Hepatocyte (in vitro differentiated cells): ENCODE results near the gene NKAIN1. TPM values are rescaled to one million over a fixed set of nuclear protein-coding genes. Genes with fewer than 3 reads are reported as not detected.
"Not testable (repeated sequence)": the region's sequence is repeated elsewhere in the genome, so short reads cannot be mapped to it uniquely, and the experiment has no call there.

Experiments used
- DNase-seq: peaks from one replicate; pipeline ENCODE4 v3.0.0-alpha.2; 2016; ENCODE audit warnings: low spot score
- H2AFZ ChIP-seq: fragments of 200-600 bp; sonication (generic); 2 replicates; pipeline ENCODE4 v1.6.0; 2016; ENCODE audit warnings: antibody characterized with exemption, mild to moderate bottlenecking
- H3K27ac ChIP-seq: fragments of 200-600 bp; sonication (generic); 2 replicates; pipeline ENCODE4 v1.5.1; 2016; ENCODE audit warnings: mild to moderate bottlenecking
- H3K27me3 ChIP-seq: fragments of 200-600 bp; sonication (generic); 2 replicates; pipeline ENCODE4 v1.6.1; 2016
- H3K36me3 ChIP-seq: fragments of 200-600 bp; sonication (generic); replicated peaks from 2 replicates; pipeline ENCODE4 v1.5.1; 2016; ENCODE audit warnings: low read depth; ENCODE audit not compliant: insufficient read depth
- H3K4me1 ChIP-seq: fragments of 200-600 bp; sonication (generic); 2 replicates; pipeline ENCODE4 v1.5.1; 2016; ENCODE audit warnings: mild to moderate bottlenecking, moderate library complexity; ENCODE audit not compliant: insufficient read depth
- H3K4me2 ChIP-seq: fragments of 200-600 bp; sonication (generic); 2 replicates; pipeline ENCODE4 v1.6.0; 2016
- H3K4me3 ChIP-seq: fragments of 200-600 bp; sonication (generic); 2 replicates; pipeline ENCODE4 v1.5.1; 2016; ENCODE audit warnings: mild to moderate bottlenecking
- H3K79me2 ChIP-seq: fragments of 200-600 bp; sonication (generic); 2 replicates; pipeline ENCODE4 v1.6.0; 2017; ENCODE audit warnings: mild to moderate bottlenecking
- H3K9me2 ChIP-seq: fragments of 200-600 bp; sonication (generic); replicated peaks from 2 replicates; pipeline ENCODE4 v1.6.0; 2017; ENCODE audit warnings: mild to moderate bottlenecking; ENCODE audit not compliant: insufficient read depth
- H3K9me3 ChIP-seq: fragments of 200-600 bp; sonication (generic); 2 replicates; pipeline ENCODE4 v1.5.1; 2016; ENCODE audit warnings: low read depth, mild to moderate bottlenecking
- H4K20me1 ChIP-seq: fragments of 200-600 bp; sonication (generic); 2 replicates; pipeline ENCODE4 v1.6.0; 2016; ENCODE audit warnings: mild to moderate bottlenecking; ENCODE audit not compliant: insufficient read depth, poor library complexity, severe bottlenecking
- CTCF ChIP-seq: fragments of 200-600 bp; sonication (generic); IDR thresholded peaks from 2 replicates; pipeline ENCODE4 v1.5.1; 2016; ENCODE audit warnings: antibody characterized with exemption, mild to moderate bottlenecking; ENCODE audit not compliant: poor library complexity
- EZH2 ChIP-seq: fragments of 200-600 bp; sonication (generic); IDR thresholded peaks from 2 replicates; pipeline ENCODE4 v1.6.1; 2016; ENCODE audit warnings: antibody characterized with exemption, mild to moderate bottlenecking, borderline replicate concordance
- EZH2phosphoT487 ChIP-seq: fragments of 200-600 bp; sonication (generic); IDR thresholded peaks from one replicate; pipeline ENCODE4 v1.6.1; 2018; ENCODE audit warnings: antibody characterized with exemption, mild to moderate bottlenecking, low read depth, moderate library complexity; ENCODE audit not compliant: unreplicated experiment, severe bottlenecking
- WGBS: methylation state at CpG from one replicate; pipeline ENCODE4 v1.1.6; 2016; ENCODE audit warnings: low lambda C conversion rate; ENCODE audit errors: missing lambda C conversion rate; 5-methylcytosine and 5-hydroxymethylcytosine counted together
- polyA plus RNA-seq: library from polyadenylated mRNA; unstranded; fragments of >200 nt; fragmentation: Nextera tagmentation; extraction: Ambion mirVana; gene quantifications from 2 replicates; pipeline ENCODE4 v1.2.1, GENCODE V29; 2016
- total RNA-seq: library from RNA; depleted of rRNA; stranded (reverse); fragments of >200 nt; gene quantifications from 2 replicates; pipeline ENCODE4 v1.2.3, GENCODE V29; 2014

Gene NKAIN1
- total and polyA plus RNA-seq, 2 experiments from 2014 or later: 1.8 to 2.2 TPM

GRCh38 chr1:31144442-31144841 is 95.2 kb downstream of the NKAIN1 start:
- H3K9me3 ChIP-seq: no peaks in the 10 kb centered on the region
- DNase-seq: no peak
- no peak overlapping the region for H3K4me3 ChIP-seq
- H4K20me1 ChIP-seq: no peaks in the 10 kb centered on the region
- TF ChIP-seq CTCF (no peak), EZH2 (no peak), EZH2phosphoT487 (no peak)
- 87% methylated on average over 8 of the region's 8 CpGs for WGBS
- no peak overlapping the region for H3K4me2 ChIP-seq
- H3K27me3 ChIP-seq: no peaks in the 10 kb centered on the region
- no peak overlapping the region for H2AFZ ChIP-seq
- H3K9me2 ChIP-seq: no peaks in the 10 kb centered on the region
- no peaks in the 10 kb centered on the region for H3K4me1 ChIP-seq
- H3K36me3 ChIP-seq: no peaks in the 10 kb centered on the region
- H3K79me2 ChIP-seq: no peaks in the 10 kb centered on the region
- no peak overlapping the region for H3K27ac ChIP-seq

- WGBS: 98% methylated on average over 4 of the region's 4 CpGs
- no peak for DNase-seq
- H3K27me3 ChIP-seq: no peaks in the 10 kb centered on the region
- no peaks in the 10 kb centered on the region for H3K36me3 ChIP-seq
- no peaks in the 10 kb centered on the region for H3K9me2 ChIP-seq
- TF ChIP-seq EZH2phosphoT487 (no peak), CTCF (no peak), EZH2 (no peak)
- no peak overlapping the region for H3K4me2 ChIP-seq
- no peak overlapping the region for H3K4me3 ChIP-seq
- H3K79me2 ChIP-seq: no peaks in the 10 kb centered on the region
- no peaks in the 10 kb centered on the region for H3K9me3 ChIP-seq
- H3K27ac ChIP-seq: no peak overlapping the region
- no peaks in the 10 kb centered on the region for H4K20me1 ChIP-seq
- H2AFZ ChIP-seq: no peak overlapping the region
- no peaks in the 10 kb centered on the region for H3K4me1 ChIP-seq
Measured at GRCh38 chr1:31143455-31143854, 96.2 kb downstream of the NKAIN1 start.

- no peak overlapping the region for H3K4me3 ChIP-seq
- 89% methylated on average over 4 of the region's 4 CpGs for WGBS
- no peaks in the 10 kb centered on the region for H3K27me3 ChIP-seq
- H4K20me1 ChIP-seq: no peaks in the 10 kb centered on the region
- no peaks in the 10 kb centered on the region for H3K9me3 ChIP-seq
- H3K4me1 ChIP-seq: no peaks in the 10 kb centered on the region
- TF ChIP-seq EZH2phosphoT487: no peak
- TF ChIP-seq CTCF: no peak
- TF ChIP-seq EZH2: no peak
- no peak overlapping the region for H3K4me2 ChIP-seq
- no peaks in the 10 kb centered on the region for H3K9me2 ChIP-seq
- no peaks in the 10 kb centered on the region for H3K36me3 ChIP-seq
- no peak overlapping the region for H3K27ac ChIP-seq
- H2AFZ ChIP-seq: no peak overlapping the region
- DNase-seq: no peak
- no peaks in the 10 kb centered on the region for H3K79me2 ChIP-seq
Measured at GRCh38 chr1:31142406-31142805, 97.3 kb downstream of the NKAIN1 start.

GRCh38 chr1:31140299-31140698 is 99.4 kb downstream of the NKAIN1 start:
- H3K27ac ChIP-seq: no peak overlapping the region
- no peaks in the 10 kb centered on the region for H3K27me3 ChIP-seq
- no peaks in the 10 kb centered on the region for H4K20me1 ChIP-seq
- DNase-seq: no peak
- H3K36me3 ChIP-seq: no peaks in the 10 kb centered on the region
- no peak overlapping the region for H3K4me2 ChIP-seq
- H3K4me1 ChIP-seq: no peaks in the 10 kb centered on the region
- no peaks in the 10 kb centered on the region for H3K79me2 ChIP-seq
- H3K4me3 ChIP-seq: no peak overlapping the region
- no peaks in the 10 kb centered on the region for H3K9me3 ChIP-seq
- 97% methylated on average over 7 of the region's 7 CpGs for WGBS
- H3K9me2 ChIP-seq: no peaks in the 10 kb centered on the region
- H2AFZ ChIP-seq: no peak overlapping the region
- TF ChIP-seq CTCF: no peak
- TF ChIP-seq EZH2: no peak
- TF ChIP-seq EZH2phosphoT487: no peak

- H2AFZ ChIP-seq, H3K36me3 ChIP-seq, H3K27me3 ChIP-seq, DNase-seq, H3K4me1 ChIP-seq, H3K4me2 ChIP-seq, H4K20me1 ChIP-seq, H3K79me2 ChIP-seq, H3K9me3 ChIP-seq, H3K9me2 ChIP-seq, H3K4me3 ChIP-seq, H3K27ac ChIP-seq: not testable (repeated sequence)
- 88% methylated on average over 12 of the region's 12 CpGs for WGBS
Measured at GRCh38 chr1:31138797-31139521, 100.7 kb downstream of the NKAIN1 start.
